ENCODE data around the gene SDHC. TPM values are rescaled to one million over a fixed set of nuclear protein-coding genes. Genes with fewer than 3 reads are reported as not detected.
A peak's percentile ranks its signal among the peaks of the same experiment; 100 is the strongest.

Gene SDHC
- total and polyA plus RNA-seq, 2 experiments from 2014 or later: 17.4 to 211 TPM

GRCh38 chr1:161299347-161299746 lies 14.8 kb upstream of the SDHC start:
- no peak for TF ChIP-seq EZH2phosphoT487 (IDR thresholded peaks at IDR 0.05; ENCODE audit: insufficient read depth, low read depth)
- Histone ChIP-seq H3K9ac (no peak overlapping the region), H3K27me3 (replicated peaks; ENCODE audit: insufficient read depth) (no peaks in the 10 kb centered on the region), H3K9me3 (ENCODE audit: low read depth) (no peaks in the 10 kb centered on the region), H3K9me2 (ENCODE audit: insufficient read depth) (no peaks in the 10 kb centered on the region), H4K20me1 (ENCODE audit: insufficient read depth) (no peaks in the 10 kb centered on the region), H2AFZ (no peak overlapping the region), H3K36me3 (ENCODE audit: low read depth) (no peaks in the 10 kb centered on the region), H3K4me3 (no peak overlapping the region), H3K4me2 (ENCODE audit: unreplicated experiment) (no peak overlapping the region), H3K27ac (no peak overlapping the region), H3K79me2 (ENCODE audit: insufficient read depth) (no peaks in the 10 kb centered on the region), H3K4me1 (ENCODE audit: insufficient read depth) (no peaks in the 10 kb centered on the region), H3F3A (ENCODE audit: insufficient read depth) (no peaks in the 10 kb centered on the region)
- in situ Hi-C loops (cut with MboI): no loop called here
- WGBS, 2 experiments (ENCODE audit: low coverage in 1 of 2, low lambda C conversion rate in 2 of 2, missing lambda C conversion rate in 2 of 2): 79% methylated on average over 9 of the region's 9 CpGs
- DNase-seq: no peak

GRCh38 chr1:161300478-161300877 lies 13.7 kb upstream of the SDHC start:
- H3K4me3 ChIP-seq: no peak overlapping the region
- H3F3A ChIP-seq (ENCODE audit: insufficient read depth): no peaks in the 10 kb centered on the region
- no peak overlapping the region for H2AFZ ChIP-seq
- no peak overlapping the region for H3K9ac ChIP-seq
- no peaks in the 10 kb centered on the region for H3K36me3 ChIP-seq (ENCODE audit: low read depth)
- H3K9me2 ChIP-seq (ENCODE audit: insufficient read depth): no peaks in the 10 kb centered on the region
- no peaks in the 10 kb centered on the region for H3K79me2 ChIP-seq (ENCODE audit: insufficient read depth)
- H3K9me3 ChIP-seq (ENCODE audit: low read depth): no peaks in the 10 kb centered on the region
- H3K27ac ChIP-seq: no peak overlapping the region
- no peak for DNase-seq
- no peaks in the 10 kb centered on the region for H3K4me1 ChIP-seq (ENCODE audit: insufficient read depth)
- no peak overlapping the region for H3K4me2 ChIP-seq (ENCODE audit: unreplicated experiment)
- WGBS, 2 experiments (ENCODE audit: low coverage in 1 of 2, low lambda C conversion rate in 2 of 2, missing lambda C conversion rate in 2 of 2): 78 to 81% methylated on average over 4 of the region's 4 CpGs
- in situ Hi-C loops (cut with MboI): no loop called here
- no peaks in the 10 kb centered on the region for H4K20me1 ChIP-seq (ENCODE audit: insufficient read depth)
- no peaks in the 10 kb centered on the region for H3K27me3 ChIP-seq (replicated peaks; ENCODE audit: insufficient read depth)
- TF ChIP-seq EZH2 (IDR thresholded peaks at IDR 0.05; ENCODE audit: insufficient read depth, poor library complexity, severe bottlenecking) (no peak), EZH2phosphoT487 (IDR thresholded peaks at IDR 0.05; ENCODE audit: insufficient read depth, low read depth) (no peak)

- H3F3A ChIP-seq (ENCODE audit: insufficient read depth): peaks cover 6% of the 10 kb centered on the region; the same call in 1 of the 2 replicates
- H2AFZ ChIP-seq: peak overlapping the region; percentile 94
- WGBS, 2 experiments (ENCODE audit: low coverage in 1 of 2, low lambda C conversion rate in 2 of 2, missing lambda C conversion rate in 2 of 2): 18 to 54% methylated on average over 4 to 17 of the region's 17 CpGs
- peak overlapping the region; percentile 76 for H3K4me3 ChIP-seq
- no peaks in the 10 kb centered on the region for H4K20me1 ChIP-seq (ENCODE audit: insufficient read depth)
- no peaks in the 10 kb centered on the region for H3K36me3 ChIP-seq (ENCODE audit: low read depth)
- no peaks in the 10 kb centered on the region for H3K9me2 ChIP-seq (ENCODE audit: insufficient read depth)
- H3K27ac ChIP-seq: no peak overlapping the region
- no peaks in the 10 kb centered on the region for H3K4me1 ChIP-seq (ENCODE audit: insufficient read depth)
- no peaks in the 10 kb centered on the region for H3K27me3 ChIP-seq (replicated peaks; ENCODE audit: insufficient read depth)
- peak overlapping the region; percentile 75 for H3K4me2 ChIP-seq (ENCODE audit: unreplicated experiment)
- H3K79me2 ChIP-seq (ENCODE audit: insufficient read depth): no peaks in the 10 kb centered on the region; the same call in 1 of the 2 replicates
- no peaks in the 10 kb centered on the region for H3K9me3 ChIP-seq (ENCODE audit: low read depth)
- no peak for TF ChIP-seq EZH2phosphoT487 (IDR thresholded peaks at IDR 0.05; ENCODE audit: insufficient read depth, low read depth)
- no peak for TF ChIP-seq EZH2 (IDR thresholded peaks at IDR 0.05; ENCODE audit: insufficient read depth, poor library complexity, severe bottlenecking)
- peak overlapping the region; percentile 81 for H3K9ac ChIP-seq
- in situ Hi-C loops (cut with MboI): no loop called here
- DNase-seq: no peak
Observed at GRCh38 chr1:161304927-161305866, 9.0 kb upstream of the SDHC start.

- 1 to 6% methylated on average over 18 to 31 of the region's 31 CpGs for WGBS, 2 experiments (ENCODE audit: low coverage in 1 of 2, low lambda C conversion rate in 2 of 2, missing lambda C conversion rate in 2 of 2)
- DNase-seq: peak; percentile 67
- Histone ChIP-seq H3K27me3 (replicated peaks; ENCODE audit: insufficient read depth) (no peaks in the 10 kb centered on the region), H3F3A (ENCODE audit: insufficient read depth) (peaks cover 6% of the 10 kb centered on the region; the same call in 1 of the 2 replicates), H3K79me2 (ENCODE audit: insufficient read depth) (no peaks in the 10 kb centered on the region; the same call in 1 of the 2 replicates), H3K9me2 (ENCODE audit: insufficient read depth) (no peaks in the 10 kb centered on the region), H3K27ac (no peak overlapping the region), H3K36me3 (ENCODE audit: low read depth) (no peaks in the 10 kb centered on the region), H3K4me1 (ENCODE audit: insufficient read depth) (no peaks in the 10 kb centered on the region), H2AFZ (peak overlapping the region; percentile 94), H3K4me2 (ENCODE audit: unreplicated experiment) (peak overlapping the region; percentile 75), H3K4me3 (peak overlapping the region; percentile 76), H4K20me1 (ENCODE audit: insufficient read depth) (no peaks in the 10 kb centered on the region), H3K9me3 (ENCODE audit: low read depth) (no peaks in the 10 kb centered on the region), H3K9ac (peak overlapping the region; percentile 81)
- TF ChIP-seq EZH2phosphoT487 (IDR thresholded peaks at IDR 0.05; ENCODE audit: insufficient read depth, low read depth): no peak
- TF ChIP-seq EZH2 (IDR thresholded peaks at IDR 0.05; ENCODE audit: insufficient read depth, poor library complexity, severe bottlenecking): no peak
- in situ Hi-C loops (cut with MboI): no loop called here
Observed at GRCh38 chr1:161305867-161306519, 8.2 kb upstream of the SDHC start.

All from GM23248 (cell line).